NCI-H82 treated with DMSO at 0.1 percent for 48 hours (cell line): Measurements from ENCODE around the gene INSYN1.
"Not testable (repeated sequence)": the region's sequence is repeated elsewhere in the genome, so short reads cannot be mapped to it uniquely, and the experiment has no call there.

Experiments
- DNase-seq: peaks from one replicate; lab custom pipeline; 2025; ENCODE audit not compliant: unreplicated experiment; lab: John Stamatoyannopoulos, UW

The INSYN1 gene

GRCh38 chr15:73753250-73754130 is at the start of gene INSYN1:
TSS of gene INSYN1 (minus strand) at chr15:73753351. CDS start at chr15:73751130, 2,221 bp downstream.
- DNase-seq: no peak

- DNase-seq: no peak
Observed at GRCh38 chr15:73802431-73803041, 49.4 kb upstream of the INSYN1 start.

DNA sequence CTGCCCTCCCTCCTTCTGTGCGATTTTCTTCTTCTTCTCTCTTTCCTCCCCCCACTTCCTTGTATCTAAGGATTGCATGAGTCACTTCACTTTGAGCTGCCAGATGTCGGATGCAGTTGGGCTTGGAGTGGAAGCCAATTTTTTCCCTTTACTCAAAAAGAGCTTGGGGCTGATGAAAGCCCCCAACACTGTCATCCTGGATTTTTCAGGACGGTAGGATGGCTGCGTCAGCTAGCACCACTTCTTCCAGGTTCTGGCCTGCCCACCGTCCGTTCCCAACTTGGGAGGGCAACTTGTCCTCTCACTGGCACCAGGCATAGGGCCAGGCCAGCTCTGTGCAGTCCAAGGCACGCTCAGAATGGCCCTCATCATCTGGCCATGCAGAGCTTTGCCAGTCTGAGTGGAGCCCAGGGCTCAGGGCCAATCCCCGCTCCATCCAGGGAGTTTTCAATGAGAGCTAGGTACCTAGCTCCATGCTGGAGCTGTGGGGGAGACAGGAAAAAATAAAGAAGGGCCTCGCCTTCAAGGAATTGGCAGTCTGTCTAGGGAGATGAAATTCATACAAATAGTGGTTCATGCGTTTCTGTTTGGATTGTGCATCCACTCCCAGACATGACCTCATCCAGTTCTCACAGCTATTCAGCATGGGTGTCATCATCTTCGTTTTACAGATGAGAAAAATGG is 47.7 kb upstream of the INSYN1 start:
- DNase-seq: no peak

- no peak for DNase-seq
Observed at GRCh38 chr15:73799466-73799865, 46.3 kb upstream of the INSYN1 start.

GRCh38 chr15:73797366-73798158 is 44.4 kb upstream of the INSYN1 start:
- DNase-seq: no peak

- no peak for DNase-seq
Observed at GRCh38 chr15:73796331-73796831, 43.2 kb upstream of the INSYN1 start.

DNA sequence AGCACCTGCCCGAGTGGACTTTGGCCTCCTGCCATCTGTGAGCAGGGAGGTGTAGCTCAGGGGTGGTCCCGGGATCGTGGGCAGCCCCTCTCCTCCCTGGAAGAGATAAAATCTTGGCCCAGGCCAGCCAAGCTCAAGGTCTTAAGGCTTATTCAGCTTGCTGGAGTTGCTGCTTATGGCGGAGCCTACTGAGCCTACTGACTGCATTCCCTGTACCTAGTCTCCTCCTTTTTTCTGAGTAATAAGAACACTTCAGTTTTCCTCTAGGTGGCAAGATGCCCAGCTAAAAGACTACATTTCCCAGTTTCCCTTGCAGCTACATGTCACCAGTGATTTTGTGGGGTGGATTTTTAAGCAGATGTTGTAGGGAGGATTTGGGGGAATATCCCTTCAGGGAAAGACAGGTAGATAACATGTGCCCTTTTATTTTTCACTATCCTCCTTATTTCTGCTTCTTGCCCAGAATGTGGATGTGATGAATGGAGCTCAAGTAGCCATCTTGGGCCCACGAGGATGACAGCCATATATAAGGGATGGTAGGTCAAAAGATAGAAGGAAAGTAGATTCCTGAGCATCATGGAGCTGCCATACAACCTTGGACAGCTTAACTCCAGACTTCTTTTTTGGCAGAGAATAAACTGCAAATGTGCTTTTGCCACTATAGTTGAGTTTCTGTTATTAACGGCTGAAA is 41.4 kb upstream of the INSYN1 start:
- no peak for DNase-seq

DNA sequence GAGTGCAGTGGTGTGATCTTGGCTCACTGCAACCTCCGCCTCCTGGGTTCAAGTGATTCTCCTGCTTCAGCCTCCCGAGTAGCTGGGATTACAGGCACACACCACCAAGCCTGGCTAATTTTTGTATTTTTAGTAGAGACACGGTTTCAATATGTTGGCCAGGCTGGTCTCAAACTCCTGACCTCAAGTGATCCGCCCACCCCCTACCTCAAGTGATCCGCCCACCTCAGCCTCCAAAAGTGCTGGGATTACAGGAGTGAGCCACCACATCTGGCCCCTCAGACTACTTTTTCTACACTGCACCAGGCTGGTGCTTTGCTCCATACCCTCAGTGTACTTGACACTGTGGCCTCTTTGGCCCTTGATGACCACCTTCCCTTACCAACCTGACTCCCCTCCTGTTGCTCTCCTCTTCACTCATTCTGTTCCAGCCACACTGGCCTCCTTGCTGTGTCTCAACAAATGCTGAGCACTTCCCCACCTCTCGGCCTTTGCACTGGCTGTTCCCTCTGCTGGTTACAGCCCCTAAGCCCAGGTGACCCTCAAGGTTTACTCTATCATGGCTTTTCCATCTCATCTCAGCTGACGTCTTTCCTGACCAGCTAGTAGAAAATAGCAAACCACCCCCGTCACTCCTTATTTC is 39.9 kb upstream of the INSYN1 start:
- not testable (repeated sequence) for DNase-seq

DNA sequence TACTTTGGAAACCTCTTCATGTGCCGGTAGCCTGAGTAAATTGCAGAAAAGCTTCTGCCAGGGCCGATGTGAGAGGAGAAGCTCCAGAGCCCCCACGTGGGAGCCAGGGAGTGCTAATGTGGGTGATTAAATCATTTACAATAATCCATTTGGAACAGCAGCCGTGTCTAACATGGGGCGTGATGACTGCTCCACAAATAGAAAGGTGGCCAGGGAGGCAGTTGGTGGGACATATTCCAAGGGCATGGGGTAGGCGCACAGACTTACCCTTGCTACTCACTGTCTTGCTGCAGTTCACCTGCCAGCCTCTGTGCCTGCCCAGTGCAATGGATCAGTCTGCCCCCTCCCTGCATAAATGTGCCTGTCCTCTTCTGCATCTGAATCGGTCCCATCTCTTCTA is 39.3 kb upstream of the INSYN1 start:
- no peak for DNase-seq

DNA sequence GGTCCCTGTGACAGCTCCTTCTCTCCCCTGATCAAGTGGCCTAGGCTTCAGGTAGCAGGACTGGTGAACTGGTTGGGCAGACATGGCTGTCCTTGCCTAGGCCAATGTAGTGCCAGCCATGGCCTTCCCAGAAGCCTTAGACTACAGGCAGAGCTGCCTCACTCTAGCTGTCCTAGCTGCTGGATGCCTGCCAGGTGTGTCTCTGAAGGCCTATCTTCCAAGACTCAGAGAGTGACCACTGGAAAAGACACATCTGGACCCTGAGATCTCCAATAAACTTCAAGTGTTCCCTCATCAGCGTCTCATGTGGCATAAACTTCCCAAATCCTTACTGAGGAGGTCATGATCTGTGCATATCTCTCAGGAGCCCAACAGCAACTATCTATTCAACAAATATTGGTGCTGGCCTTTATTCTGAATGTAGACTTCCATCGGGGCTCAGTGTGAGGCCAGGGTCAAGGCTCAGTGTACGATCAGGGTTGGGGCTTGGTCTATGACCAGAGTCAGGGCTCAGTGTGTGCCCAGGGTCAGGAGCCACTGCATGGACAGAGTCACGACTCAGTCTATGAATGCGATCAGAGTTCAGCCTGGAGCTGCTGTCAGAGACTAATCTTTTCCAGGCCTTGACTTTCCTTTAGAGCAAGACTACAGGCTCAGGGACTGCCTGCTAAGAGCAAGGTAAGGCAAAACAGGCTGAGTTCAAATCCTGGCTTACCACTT is 36.5 kb upstream of the INSYN1 start:
- no peak for DNase-seq

DNA sequence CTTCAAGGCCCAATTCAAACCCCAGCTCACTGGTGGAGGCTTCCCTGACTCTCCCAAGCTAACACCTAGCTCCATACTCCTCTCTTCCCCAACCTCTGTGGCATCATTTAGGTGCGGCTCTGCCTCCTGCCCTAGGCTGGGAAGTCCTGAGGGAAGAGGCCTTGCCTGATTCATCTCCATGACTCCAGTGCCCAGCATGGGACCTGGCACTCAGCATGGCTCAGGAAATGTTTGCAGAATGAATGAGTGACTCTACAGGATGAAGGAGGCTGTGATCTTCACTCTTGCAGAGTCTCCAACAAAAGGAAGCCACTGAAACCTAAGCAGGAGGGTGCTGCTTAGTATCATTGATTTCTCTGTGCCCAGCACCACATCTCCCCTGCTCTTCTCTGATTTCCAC is 34.5 kb upstream of the INSYN1 start:
- no peak for DNase-seq

DNA sequence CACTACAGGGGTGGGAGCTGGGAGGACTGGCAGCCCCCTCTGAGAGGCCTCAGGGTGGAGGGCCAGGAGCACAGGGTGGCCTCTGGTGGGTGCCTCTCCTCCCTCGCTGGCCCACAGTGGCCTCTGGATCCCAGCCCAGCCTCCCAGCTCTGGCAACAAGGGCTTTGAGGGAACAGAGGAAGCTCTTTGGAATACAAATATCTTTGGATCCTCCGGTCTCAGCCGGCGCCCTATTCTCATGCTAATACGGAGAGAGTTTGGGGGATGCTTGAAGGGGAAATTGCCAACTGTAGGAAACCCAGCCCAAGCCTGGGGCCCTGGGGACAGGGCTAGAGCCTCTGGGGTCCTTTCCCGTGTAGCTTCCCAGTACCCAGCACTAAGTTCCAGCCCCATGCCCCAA is 33.4 kb upstream of the INSYN1 start:
- DNase-seq: no peak

DNA sequence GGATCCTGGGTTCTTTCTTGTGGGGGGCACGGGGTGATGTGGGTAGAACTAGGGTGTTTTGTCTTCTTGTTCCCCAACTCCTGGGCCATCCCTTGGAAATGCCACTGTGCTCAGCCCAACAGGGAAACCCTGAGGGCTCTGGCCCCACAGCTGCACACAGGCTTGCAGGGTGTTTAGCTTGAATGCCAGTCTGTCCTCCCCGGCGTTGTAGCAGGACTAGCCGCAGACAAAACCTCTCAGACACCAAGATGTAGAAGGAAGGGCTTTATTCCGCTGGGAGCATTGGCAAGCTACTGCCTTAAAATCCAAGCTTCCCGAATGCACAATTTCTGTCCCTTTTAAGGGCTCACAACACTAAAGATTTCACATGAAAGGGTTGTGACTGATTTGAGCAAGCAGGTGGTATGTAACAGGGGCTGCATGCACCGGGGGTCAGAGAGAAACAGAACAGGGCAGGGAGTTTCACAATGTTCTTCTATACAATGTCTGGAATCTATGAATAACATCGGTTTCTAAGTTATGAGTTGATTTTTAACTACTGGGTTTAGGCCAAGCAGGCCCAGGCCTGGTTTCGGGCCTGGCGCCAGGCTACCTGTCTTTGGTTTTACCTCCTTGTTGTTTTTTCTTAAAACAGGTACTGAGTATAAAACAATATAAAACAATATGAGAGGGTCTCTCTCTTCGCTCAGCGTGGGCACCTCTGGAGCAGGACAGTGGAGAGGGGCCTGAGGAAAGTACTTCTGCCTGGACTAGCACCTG is 32.3 kb upstream of the INSYN1 start:
- not testable (repeated sequence) for DNase-seq

DNA sequence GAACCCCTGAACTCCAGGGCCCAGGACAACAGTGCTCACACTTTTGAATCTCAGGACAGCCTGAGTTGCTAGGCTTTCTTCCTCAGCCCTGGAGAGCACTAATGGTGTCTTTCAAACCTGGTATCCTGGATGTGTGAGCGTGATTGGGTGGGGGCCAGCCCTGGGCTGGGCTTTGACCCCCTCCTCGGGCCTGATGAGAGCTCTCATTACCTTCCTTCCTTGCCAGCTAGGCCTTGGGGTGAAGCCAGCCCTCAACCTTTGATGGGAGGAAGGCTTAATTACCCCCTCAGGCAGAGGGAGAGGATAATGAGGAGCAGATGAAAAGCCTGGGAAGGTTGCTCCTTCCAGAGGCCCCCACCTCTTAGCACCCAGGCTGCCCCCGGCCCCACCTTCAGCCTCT is 31.1 kb upstream of the INSYN1 start:
- DNase-seq: no peak

DNA sequence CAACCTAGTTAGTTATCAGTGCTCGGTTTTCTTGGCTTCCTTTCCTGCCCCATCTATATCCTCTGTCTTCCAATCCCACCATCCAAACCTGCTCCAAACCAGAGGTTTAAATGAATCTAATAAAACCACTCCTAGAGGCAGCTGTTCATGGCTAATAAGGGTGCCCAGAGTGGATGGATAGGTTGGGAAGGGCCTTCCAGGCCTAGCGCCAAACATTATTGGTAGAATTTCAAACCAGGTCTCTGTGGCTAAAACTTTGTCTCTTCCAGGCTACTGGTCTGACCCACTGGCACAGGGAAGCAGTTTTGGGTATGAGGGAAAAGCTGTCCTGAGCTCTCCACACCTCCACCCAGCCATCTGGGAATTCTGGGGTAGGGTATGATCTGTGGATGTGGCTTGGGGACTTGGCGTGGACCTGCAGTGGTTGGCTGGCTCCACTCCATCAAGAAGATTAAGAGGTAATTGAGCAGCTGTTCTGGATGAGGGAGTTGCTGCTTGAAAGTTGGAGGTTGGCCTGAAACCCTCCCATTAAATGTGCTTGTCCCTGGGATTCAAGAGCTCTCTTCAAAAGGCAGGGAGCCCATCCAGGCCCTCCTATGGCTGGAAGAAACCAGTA is 29.3 kb upstream of the INSYN1 start:
- peak; percentile 37 for DNase-seq

DNA sequence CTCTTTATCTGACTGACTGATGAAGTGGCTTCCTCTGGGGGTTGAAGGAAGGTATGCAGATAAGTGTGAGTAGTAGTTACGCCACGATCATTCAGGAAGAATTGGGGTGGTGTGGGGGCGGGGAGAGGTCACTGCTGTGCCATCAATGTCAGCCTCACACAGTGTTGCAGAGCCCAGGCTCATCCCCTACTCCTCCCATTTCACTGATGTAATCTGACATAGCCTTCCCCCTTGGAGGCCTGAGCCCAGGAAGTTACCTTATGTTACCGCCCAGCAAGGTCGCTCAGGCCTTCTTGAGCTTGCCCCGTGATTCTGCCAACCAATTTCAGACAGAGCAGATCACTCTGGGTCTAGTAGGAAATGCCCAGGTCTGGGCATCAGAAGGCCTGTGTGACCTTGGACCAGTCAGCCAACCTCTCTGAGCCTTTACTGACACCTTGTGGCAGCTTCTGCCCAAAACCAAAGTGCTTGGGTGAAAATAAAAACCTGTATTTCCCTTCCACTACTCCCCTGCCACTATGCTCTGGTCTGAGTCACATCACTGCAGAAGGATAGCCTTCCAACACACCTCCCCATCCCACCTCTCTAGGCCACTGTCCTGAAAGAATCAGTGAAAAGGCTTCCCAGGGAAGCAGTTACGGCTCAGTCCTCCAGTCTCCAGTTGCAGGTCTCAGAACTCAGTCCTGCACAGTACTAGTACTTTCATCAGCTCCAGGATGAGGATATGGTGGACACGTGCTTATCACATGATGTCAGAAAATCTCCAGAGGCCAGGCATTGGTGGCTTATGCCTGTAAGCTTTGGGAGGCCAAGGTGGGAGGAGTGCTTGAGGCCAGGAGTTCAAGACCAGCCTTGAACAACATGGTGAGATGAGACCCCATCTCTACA is 28.1 kb upstream of the INSYN1 start:
- DNase-seq: no peak

DNA sequence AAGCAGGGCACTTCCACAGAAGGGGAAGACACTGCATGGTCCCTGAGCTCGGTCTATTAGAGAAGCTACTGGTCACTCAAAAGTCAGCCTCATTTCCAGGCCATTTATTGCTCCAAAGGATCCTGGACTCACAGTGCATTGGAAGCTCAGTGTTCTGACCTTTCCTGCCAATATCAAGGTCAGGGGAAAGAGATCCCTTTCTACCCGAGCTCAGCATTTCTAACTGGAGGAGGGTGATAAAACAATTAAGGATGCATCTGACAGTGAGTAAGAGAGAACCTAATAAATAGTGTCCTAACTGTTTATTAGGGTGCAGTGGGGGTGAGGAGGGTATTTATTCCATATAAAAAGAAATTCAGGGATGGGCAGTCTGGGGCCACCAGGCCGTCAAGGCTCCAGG is 26.8 kb upstream of the INSYN1 start:
- DNase-seq: no peak
